ENCODE results near the gene ACAP1. TPM values are rescaled to one million over a fixed set of nuclear protein-coding genes. Genes with fewer than 3 reads are reported as not detected.

The ACAP1 gene
- 1 to 10 TPM; 3.4 to 6.6 (median 5.2) TPM for total RNA-seq

GRCh38 chr17:7336240-7337175 lies at the start of gene ACAP1:
Gene ACAP1 (plus strand): TSS chr17:7336529. CDS start chr17:7336735, 206 bp downstream.
- Histone ChIP-seq H3K36me3 (no peaks in the 10 kb centered on the region), H3K9me3 (no peaks in the 10 kb centered on the region), H3K4me3 (peak within 1 kb of the TSS; percentile 3 to 26 (median 7)), H3K27ac (no peak within 1 kb of the TSS), H3K27me3 (peaks cover 0 to 28% of the 10 kb centered on the region in 2 donors), H3K4me1 (no peaks in the 10 kb centered on the region)
- intact Hi-C loops (cut with DNase I; ENCODE audit: low total_unique reads) = no loop called here
- DNase-seq (ENCODE audit: low spot score in 2 of 2) = no peak
- TF ChIP-seq POLR2AphosphoS5 (IDR thresholded peaks at IDR 0.05) = no peak
- no peak for TF ChIP-seq CTCF (IDR thresholded peaks at IDR 0.05)
- TF ChIP-seq POLR2A (IDR thresholded peaks at IDR 0.05) = no peak

- no peaks in the 10 kb centered on the region for H3K27me3 ChIP-seq
- H3K4me1 ChIP-seq = no peaks in the 10 kb centered on the region
- intact Hi-C loops (cut with DNase I; ENCODE audit: low total_unique reads) = no loop called here
- H3K4me3 ChIP-seq = no peak overlapping the region
- no peak for DNase-seq (ENCODE audit: low spot score in 2 of 2)
- H3K9me3 ChIP-seq = no peaks in the 10 kb centered on the region
- H3K27ac ChIP-seq = no peak overlapping the region
- TF ChIP-seq POLR2A (IDR thresholded peaks at IDR 0.05) (no peak), POLR2AphosphoS5 (IDR thresholded peaks at IDR 0.05) (no peak), CTCF (IDR thresholded peaks at IDR 0.05) (no peak)
- H3K36me3 ChIP-seq = no peaks in the 10 kb centered on the region
Observed at GRCh38 chr17:7289256-7290032, 46.9 kb upstream of the ACAP1 start.

GRCh38 chr17:7290166-7290565 lies 46.2 kb upstream of the ACAP1 start:
- H3K36me3 ChIP-seq = no peaks in the 10 kb centered on the region
- H3K27ac ChIP-seq = no peak overlapping the region
- H3K27me3 ChIP-seq = no peaks in the 10 kb centered on the region
- intact Hi-C loops (cut with DNase I; ENCODE audit: low total_unique reads) = no loop called here
- no peaks in the 10 kb centered on the region for H3K9me3 ChIP-seq
- TF ChIP-seq POLR2A (IDR thresholded peaks at IDR 0.05) (no peak), POLR2AphosphoS5 (IDR thresholded peaks at IDR 0.05) (no peak)
- DNase-seq (ENCODE audit: low spot score in 2 of 2) = no peak
- no peaks in the 10 kb centered on the region for H3K4me1 ChIP-seq
- no peak overlapping the region for H3K4me3 ChIP-seq

- no peaks in the 10 kb centered on the region for H3K4me1 ChIP-seq
- H3K36me3 ChIP-seq = no peaks in the 10 kb centered on the region
- no peak for TF ChIP-seq POLR2AphosphoS5 (IDR thresholded peaks at IDR 0.05)
- no peak for TF ChIP-seq CTCF (IDR thresholded peaks at IDR 0.05)
- TF ChIP-seq POLR2A (IDR thresholded peaks at IDR 0.05) = no peak
- no peaks in the 10 kb centered on the region for H3K9me3 ChIP-seq
- H3K4me3 ChIP-seq = no peak overlapping the region
- DNase-seq (ENCODE audit: low spot score in 2 of 2) = no peak
- H3K27ac ChIP-seq = no peak overlapping the region
- no peaks in the 10 kb centered on the region for H3K27me3 ChIP-seq
- intact Hi-C loops (cut with DNase I; ENCODE audit: low total_unique reads) = no loop called here
Observed at GRCh38 chr17:7290685-7291084, 45.6 kb upstream of the ACAP1 start.

- Histone ChIP-seq H3K27me3 (no peaks in the 10 kb centered on the region), H3K27ac (peak overlapping the region; percentile 63 to 71), H3K4me3 (no peak overlapping the region), H3K9me3 (no peaks in the 10 kb centered on the region), H3K4me1 (peaks cover 4% of the 10 kb centered on the region in 2 donors), H3K36me3 (no peaks in the 10 kb centered on the region)
- intact Hi-C loops (cut with DNase I; ENCODE audit: low total_unique reads) = no loop called here
- TF ChIP-seq CTCF (IDR thresholded peaks at IDR 0.05) (no peak), POLR2A (IDR thresholded peaks at IDR 0.05) (no peak), POLR2AphosphoS5 (IDR thresholded peaks at IDR 0.05) (no peak)
- no peak for DNase-seq (ENCODE audit: low spot score in 2 of 2)
Observed at GRCh38 chr17:7292194-7292593, 44.1 kb upstream of the ACAP1 start.

All from breast epithelium (tissue), 4 donors.